Skin epidermis (tissue), 12 donors: ENCODE results near the gene IQGAP2.

Experiments used
- H3K27ac ChIP-seq, 21 experiments: fragments of 200-600 bp; sonication (generic) in 11 of 21; one replicate each; pipeline ENCODE4 v1.5.0; 2020; ENCODE audit warnings: mild to moderate bottlenecking in 3 of 21, inconsistent platforms in 2 of 21, moderate library complexity in 2 of 21
- H3K4me3 ChIP-seq, 7 experiments: fragments of 200-600 bp; sonication (generic) in 2 of 7; one replicate each; pipeline ENCODE4 v1.5.0; 2020; ENCODE audit warnings: inconsistent platforms in 2 of 7, mild to moderate bottlenecking in 2 of 7, moderate library complexity in 1 of 7

Gene IQGAP2

GRCh38 chr5:76715486-76715735 is 312.3 kb downstream of the IQGAP2 start:
- peak overlapping the region; percentile 56 to 94 (median 82) for H3K4me3 ChIP-seq
- peak overlapping the region in 20 of 21 experiments; percentile 71 to 96 (median 86) for H3K27ac ChIP-seq

- peak within 1 kb of the TSS; percentile 56 to 94 (median 82) for H3K4me3 ChIP-seq
- peak within 1 kb of the TSS; percentile 25 to 96 (median 85) for H3K27ac ChIP-seq
These were observed 312.8 kb downstream of the IQGAP2 start, which contains the start of gene F2R for GRCh38 chr5:76715736-76716455. TSS of gene F2R (plus strand) at chr5:76716126. CDS start at chr5:76716308, 182 bp downstream.

- peak overlapping the region; percentile 25 to 96 (median 85) for H3K27ac ChIP-seq
These were observed 313.5 kb downstream of the IQGAP2 start for GRCh38 chr5:76716456-76717157.

GRCh38 chr5:76717222-76718083 is 314.4 kb downstream of the IQGAP2 start:
- peak overlapping the region in 16 of 21 experiments; percentile 16 to 96 (median 88) for H3K27ac ChIP-seq
- H3K4me3 ChIP-seq, result peak overlapping the region; percentile 56 to 94 (median 82)

More at GRCh38 chr5:76716456-76717157, 313.5 kb downstream of the IQGAP2 start:
- peak overlapping the region; percentile 56 to 94 (median 82) for H3K4me3 ChIP-seq

- Histone ChIP-seq H3K27ac (peak overlapping the region in 7 of 21 experiments; percentile 11 to 96 (median 89)), H3K4me3 (peak overlapping the region in 4 of 7 experiments; percentile 67 to 88 (median 84))
These were observed 315.3 kb downstream of the IQGAP2 start for GRCh38 chr5:76718381-76718832.

GRCh38 chr5:76718880-76719279 is 315.8 kb downstream of the IQGAP2 start:
- H3K27ac ChIP-seq, result peak overlapping the region in 3 of 21 experiments; percentile 6 to 96 (median 89)
- H3K4me3 ChIP-seq, result no peak overlapping the region

- peak overlapping the region in 1 of 21 experiments; percentile 19 for H3K27ac ChIP-seq
- no peak overlapping the region for H3K4me3 ChIP-seq
These were observed 318.0 kb downstream of the IQGAP2 start for GRCh38 chr5:76720988-76721569.

- no peak overlapping the region for H3K4me3 ChIP-seq
- H3K27ac ChIP-seq, result no peak overlapping the region
These were observed 320.2 kb downstream of the IQGAP2 start for GRCh38 chr5:76723266-76723665.

GRCh38 chr5:76723906-76724305 is 320.8 kb downstream of the IQGAP2 start:
- no peak overlapping the region for H3K27ac ChIP-seq
- H3K4me3 ChIP-seq, result no peak overlapping the region

- H3K4me3 ChIP-seq, result no peak overlapping the region
- peak overlapping the region in 3 of 21 experiments; percentile 0 to 24 (median 22) for H3K27ac ChIP-seq
These were observed 321.8 kb downstream of the IQGAP2 start for GRCh38 chr5:76724871-76725270.

- H3K27ac ChIP-seq, result no peak overlapping the region
- no peak overlapping the region for H3K4me3 ChIP-seq
These were observed 325.9 kb downstream of the IQGAP2 start for GRCh38 chr5:76728965-76729364.

GRCh38 chr5:76729373-76730290 is 326.5 kb downstream of the IQGAP2 start:
- H3K4me3 ChIP-seq, result no peak overlapping the region
- no peak overlapping the region for H3K27ac ChIP-seq

- Histone ChIP-seq H3K27ac (peak overlapping the region in 7 of 21 experiments; percentile 26 to 80 (median 73)), H3K4me3 (no peak overlapping the region)
These were observed 329.4 kb downstream of the IQGAP2 start for GRCh38 chr5:76732405-76733048.

- Histone ChIP-seq H3K27ac (peak overlapping the region in 5 of 21 experiments; percentile 41 to 80 (median 75)), H3K4me3 (no peak overlapping the region)
These were observed 329.9 kb downstream of the IQGAP2 start for GRCh38 chr5:76733049-76733417.

GRCh38 chr5:76735762-76736545 is 332.9 kb downstream of the IQGAP2 start:
- Histone ChIP-seq H3K4me3 (no peak overlapping the region), H3K27ac (peak overlapping the region in 4 of 21 experiments; percentile 33 to 83 (median 44))

- H3K27ac ChIP-seq, result peak overlapping the region in 4 of 21 experiments; percentile 5 to 83 (median 74)
- no peak overlapping the region for H3K4me3 ChIP-seq
These were observed 333.8 kb downstream of the IQGAP2 start for GRCh38 chr5:76736679-76737556.
